Stimulated activated CD8-positive, alpha-beta memory T cell treated with anti-CD3 and anti-CD28 coated beads, Interleukin-4, amount 100 ng/mL, for 1 hour (primary cell): Measurements from ENCODE around the gene SSBP2.

ENCODE experiments used
- DNase-seq, 2 donors: peaks; one replicate each; pipeline ENCODE4 v3.0.0-alpha.2; 2020; ENCODE audit warnings: low read depth in 2 of 2, low spot score in 1 of 2

The SSBP2 gene

DNA sequence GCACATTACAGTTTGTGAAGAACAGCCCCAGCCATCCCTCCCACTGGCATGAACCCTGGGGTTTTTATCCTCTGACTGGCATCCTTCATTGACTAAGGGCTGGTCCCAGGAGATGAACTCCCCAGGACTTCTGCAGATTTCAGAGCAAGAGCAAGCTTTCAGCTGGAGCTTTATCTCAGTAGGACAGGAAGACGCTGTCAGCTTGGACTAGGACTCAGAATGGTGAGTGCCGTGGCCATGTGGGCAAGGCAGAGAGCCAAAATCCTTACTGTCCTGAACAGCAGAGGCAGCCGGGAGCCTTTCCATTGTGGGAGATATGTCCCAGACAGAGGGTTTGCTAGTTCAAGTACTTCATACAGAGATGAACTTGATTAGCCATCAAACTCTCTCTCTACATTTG, 353.7 kb downstream of the SSBP2 start:
- no peak for DNase-seq

DNA sequence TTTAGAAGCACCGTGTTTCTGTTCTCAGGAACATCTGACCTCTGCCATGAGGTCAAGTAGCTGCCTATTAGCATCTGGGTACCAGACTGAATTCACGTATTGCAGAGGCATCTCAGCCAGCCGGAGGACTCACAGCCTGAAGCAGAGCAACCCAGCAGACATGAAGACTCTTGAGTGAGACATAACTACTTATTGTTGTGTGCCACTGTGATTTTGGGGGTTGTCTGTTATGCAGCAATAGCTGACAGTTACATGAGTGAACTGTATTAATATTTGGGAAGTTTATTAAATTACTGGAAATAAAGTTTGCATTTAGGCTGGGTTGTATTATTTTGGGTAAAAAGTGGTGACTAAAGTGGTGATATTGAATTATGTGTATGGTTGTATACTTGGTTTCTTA, 355.6 kb downstream of the SSBP2 start:
- DNase-seq, result no peak

- DNase-seq, result no peak
Observed at GRCh38 chr5:81393783-81394718, 356.8 kb downstream of the SSBP2 start, which contains the start of gene ACOT12. Gene ACOT12, minus strand, starts transcription at chr5:81394134. Its CDS starts 20 bp downstream, at chr5:81394114.

DNA sequence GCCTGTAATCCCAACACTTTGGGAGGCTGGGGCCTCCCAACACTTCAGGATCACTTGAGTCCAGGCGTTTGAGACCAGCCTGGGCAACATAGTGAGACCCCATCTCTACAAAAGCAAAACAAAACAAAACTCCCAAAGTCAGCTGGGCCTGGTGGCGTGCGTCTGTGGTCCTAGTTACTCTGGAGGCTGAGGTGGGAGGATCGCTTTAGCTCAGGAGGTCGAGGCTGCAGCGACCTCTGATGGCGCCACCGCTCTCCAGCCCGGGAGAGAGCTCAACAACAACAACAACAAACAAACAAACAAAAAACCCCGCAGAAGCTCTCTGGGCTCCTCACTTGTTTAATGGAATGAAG, 357.5 kb downstream of the SSBP2 start:
- no peak for DNase-seq

DNA sequence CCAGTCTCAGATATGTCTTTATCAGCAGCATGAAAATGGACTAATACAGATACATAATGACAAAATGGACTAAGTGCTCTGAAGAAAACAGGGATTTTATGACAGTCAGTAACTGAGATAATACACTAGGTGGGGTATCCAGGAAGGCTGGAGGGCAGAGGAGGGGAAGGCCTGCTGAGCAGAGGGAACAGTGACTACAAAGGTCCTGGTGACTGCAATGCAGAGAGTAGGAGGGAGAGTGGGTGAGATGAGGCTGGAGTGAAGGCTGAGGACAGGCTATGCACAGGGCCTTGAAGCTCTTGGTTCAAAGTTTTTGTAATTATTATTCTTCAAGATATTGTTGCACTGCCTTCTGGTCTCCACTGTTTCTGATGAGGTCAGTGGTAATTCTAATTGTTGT, 361.9 kb downstream of the SSBP2 start:
- no peak for DNase-seq

GRCh38 chr5:81388169-81388568, 362.7 kb downstream of the SSBP2 start:
- no peak for DNase-seq

- DNase-seq, result no peak
Observed at GRCh38 chr5:81383867-81384266, 367.0 kb downstream of the SSBP2 start.

DNA sequence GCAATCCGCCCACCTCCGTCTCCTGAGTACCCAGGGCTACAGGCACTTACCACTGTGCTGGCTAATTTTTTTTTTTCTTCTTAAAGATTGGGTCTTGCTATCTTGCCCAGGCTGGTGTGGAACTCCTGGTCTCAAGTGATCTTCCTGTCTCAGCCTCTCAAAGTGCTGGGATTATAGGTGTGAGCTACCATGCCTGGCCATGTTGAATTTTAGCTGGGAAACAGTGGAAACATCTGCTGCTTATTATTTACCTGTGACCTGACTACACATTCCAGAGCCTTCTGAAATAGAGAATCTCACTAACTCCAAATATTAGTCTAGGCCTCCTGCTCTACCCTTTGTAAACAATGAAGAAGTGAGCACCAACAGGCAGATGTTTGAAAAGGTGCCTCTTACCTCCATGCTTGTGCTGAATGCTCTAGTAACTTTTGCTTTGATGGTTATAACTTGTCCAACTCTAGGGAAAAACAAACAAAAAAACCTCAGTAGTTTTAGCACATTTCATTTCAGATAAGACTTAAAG, 379.5 kb downstream of the SSBP2 start:
- no peak for DNase-seq

DNA sequence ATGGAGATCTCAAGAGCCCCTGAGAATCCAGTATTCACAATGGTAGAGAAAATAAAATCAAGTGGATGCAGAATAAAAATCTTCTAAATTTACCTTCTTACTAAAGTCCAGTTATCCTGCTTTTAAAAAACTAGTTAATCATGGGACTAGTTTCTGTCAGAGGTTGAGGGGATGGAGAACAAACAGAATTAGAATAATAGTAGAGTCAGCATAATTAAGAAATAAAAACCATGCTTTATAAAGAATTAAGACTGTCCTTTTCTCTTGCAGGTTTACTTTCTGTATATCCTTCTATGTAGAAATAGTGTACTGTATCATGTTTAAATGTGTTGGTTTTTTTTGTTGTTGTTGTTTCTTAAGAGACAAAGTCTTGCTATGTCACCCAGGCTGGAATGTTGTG, 380.0 kb downstream of the SSBP2 start:
- no peak for DNase-seq

DNA sequence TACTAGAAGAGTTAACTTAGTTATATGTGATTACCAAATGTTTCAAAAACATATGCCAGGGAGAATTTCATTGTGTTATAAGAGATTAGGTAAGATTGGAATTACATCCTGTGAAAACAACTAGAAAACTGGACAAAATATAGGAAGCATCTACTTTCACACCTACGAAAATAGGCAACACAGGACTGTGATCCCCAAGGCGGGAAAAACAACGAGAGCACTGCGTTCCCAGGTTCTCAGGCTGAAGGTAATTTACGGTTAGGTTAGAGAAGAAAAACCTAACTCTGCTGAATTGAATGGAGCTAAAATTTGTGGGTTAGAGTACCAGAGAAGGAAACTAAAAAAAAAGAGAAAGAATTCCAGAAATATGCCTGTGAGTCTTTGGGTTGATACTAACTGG, 385.4 kb downstream of the SSBP2 start:
- no peak for DNase-seq

- DNase-seq, result no peak
Observed at GRCh38 chr5:81363093-81363871, 387.6 kb downstream of the SSBP2 start.
